AG04450 (cell line): Measurements from ENCODE around the gene TEPSIN. TPM values are rescaled to one million over a fixed set of nuclear protein-coding genes. Genes with fewer than 3 reads are reported as not detected.

Experiments
- CTCF ChIA-PET: fragments of 300-600, 350-600 bp; formaldehyde crosslinking; extraction: SDS; loops from one replicate; lab custom pipeline; 2022; ENCODE audit warnings: antibody characterized with exemption, inconsistent platforms; lab: Charles Lee
- POLR2A ChIA-PET: fragments of 350-600 bp; formaldehyde crosslinking; extraction: SDS; loops from one replicate; lab custom pipeline; 2021; ENCODE audit warnings: antibody characterized with exemption, inconsistent platforms; lab: Yijun Ruan, JAX
- DNase-seq: peaks from one replicate; pipeline ENCODE4 v3.0.0-alpha.2; 2011; ENCODE audit warnings: low read depth, low spot score
- H3K27ac ChIP-seq: one replicate; pipeline ENCODE4 v1.5.1; 2012; ENCODE audit warnings: low read depth, low read length, control low read depth
- H3K27me3 ChIP-seq: one replicate; pipeline ENCODE4 v1.6.0; 2012; ENCODE audit warnings: low read length; ENCODE audit not compliant: control insufficient read depth, insufficient read depth
- H3K4me3 ChIP-seq: 2 replicates; pipeline ENCODE4 v1.5.1; 2011; ENCODE audit warnings: mild to moderate bottlenecking, low read depth, low read length, control low read depth
- H3K9me3 ChIP-seq: 2 replicates; pipeline ENCODE4 v1.5.1; 2012; ENCODE audit warnings: low read length; ENCODE audit not compliant: control insufficient read depth, insufficient read depth
- polyA plus RNA-seq: library from polyadenylated mRNA; depleted of rRNA; stranded (reverse); fragments of >200 nt; gene quantifications from 2 replicates; pipeline ENCODE4 v1.2.3, GENCODE V29; 2011
- TF ChIP-seq, protein P1 (sequence below): IDR thresholded peaks from 2 replicates; pipeline ENCODE4 v1.5.1; 2011; ENCODE audit warnings: low read depth, low read length, control low read depth, inconsistent platforms

The TEPSIN gene
- polyA plus RNA-seq, 1 experiment = 7.5 TPM

DNA sequence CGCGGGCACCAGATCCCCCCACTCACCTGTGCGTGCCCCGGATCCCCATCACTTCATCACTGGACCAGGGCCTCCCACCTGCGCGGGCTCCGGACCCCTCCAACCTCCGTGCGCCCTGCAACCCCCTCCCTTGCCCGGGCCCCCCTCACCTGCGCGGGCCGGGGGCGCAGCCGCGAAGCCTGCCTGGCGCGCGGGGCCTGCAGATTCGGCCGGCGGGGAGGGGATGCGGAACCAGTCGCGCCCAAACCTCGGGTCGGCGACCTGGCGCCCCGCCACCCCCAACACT lies 16.3 kb downstream of the TEPSIN start:
- no peak for DNase-seq
- TF ChIP-seq, protein P1, sequence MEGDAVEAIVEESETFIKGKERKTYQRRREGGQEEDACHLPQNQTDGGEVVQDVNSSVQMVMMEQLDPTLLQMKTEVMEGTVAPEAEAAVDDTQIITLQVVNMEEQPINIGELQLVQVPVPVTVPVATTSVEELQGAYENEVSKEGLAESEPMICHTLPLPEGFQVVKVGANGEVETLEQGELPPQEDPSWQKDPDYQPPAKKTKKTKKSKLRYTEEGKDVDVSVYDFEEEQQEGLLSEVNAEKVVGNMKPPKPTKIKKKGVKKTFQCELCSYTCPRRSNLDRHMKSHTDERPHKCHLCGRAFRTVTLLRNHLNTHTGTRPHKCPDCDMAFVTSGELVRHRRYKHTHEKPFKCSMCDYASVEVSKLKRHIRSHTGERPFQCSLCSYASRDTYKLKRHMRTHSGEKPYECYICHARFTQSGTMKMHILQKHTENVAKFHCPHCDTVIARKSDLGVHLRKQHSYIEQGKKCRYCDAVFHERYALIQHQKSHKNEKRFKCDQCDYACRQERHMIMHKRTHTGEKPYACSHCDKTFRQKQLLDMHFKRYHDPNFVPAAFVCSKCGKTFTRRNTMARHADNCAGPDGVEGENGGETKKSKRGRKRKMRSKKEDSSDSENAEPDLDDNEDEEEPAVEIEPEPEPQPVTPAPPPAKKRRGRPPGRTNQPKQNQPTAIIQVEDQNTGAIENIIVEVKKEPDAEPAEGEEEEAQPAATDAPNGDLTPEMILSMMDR = no peak
- peak overlapping the region; percentile 76 for H3K4me3 ChIP-seq
- CTCF ChIA-PET = interaction anchor here (0.8 kb wide), 1 partner anchor 22 kb away, joined by 3 read pairs; no protein-coding TSS in a partner anchor
- no peaks in the 10 kb centered on the region for H3K27me3 ChIP-seq
- no peak overlapping the region for H3K27ac ChIP-seq
- peaks cover 4% of the 10 kb centered on the region for H3K9me3 ChIP-seq
- POLR2A ChIA-PET = interaction anchor here (1.0 to 1.2 kb wide), 2 partner anchors 16 to 289 kb away, joined by 4 to 17 read pairs; partner anchors contain the start of genes NDUFAF8 and TEPSIN

DNA sequence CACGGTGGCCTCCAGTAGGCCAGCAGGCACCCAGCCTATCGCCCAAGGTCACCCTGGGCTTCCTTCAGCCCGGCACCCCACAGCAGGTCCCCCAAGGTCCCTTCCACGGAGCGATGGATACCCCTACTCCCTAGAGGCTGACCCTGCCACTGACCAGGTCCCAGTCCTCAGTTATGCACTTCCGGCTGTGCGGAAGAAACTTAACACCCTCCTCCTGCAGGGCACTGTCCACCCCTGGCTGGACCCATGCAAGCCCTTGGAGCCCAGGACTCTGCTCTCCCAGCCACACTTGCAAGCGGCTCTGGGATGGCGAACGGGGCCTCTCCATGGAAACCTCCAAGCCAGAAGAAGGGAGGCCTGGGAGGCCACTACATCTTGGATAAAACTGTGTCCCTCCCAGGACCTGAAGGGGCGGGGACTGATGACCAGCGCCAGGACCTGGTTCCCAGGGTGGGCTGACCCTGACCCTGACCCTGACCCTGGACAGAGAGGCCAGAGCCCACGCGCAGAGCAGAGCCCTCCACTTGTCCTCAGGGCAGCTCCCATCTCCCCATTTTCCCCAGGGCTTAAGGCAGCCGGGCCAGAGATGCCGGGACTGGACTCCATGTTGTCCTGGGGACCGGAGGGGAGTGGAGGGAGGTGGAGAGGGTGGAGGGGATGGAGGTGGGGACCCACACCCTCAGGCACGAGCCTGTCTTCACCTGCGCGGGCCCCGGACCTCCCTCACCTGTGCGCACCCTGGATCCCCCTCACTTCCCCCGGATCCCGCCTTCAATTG lies 16.8 kb downstream of the TEPSIN start:
- CTCF ChIA-PET = interaction anchor here (1.2 kb wide), 1 partner anchor 22 kb away, joined by 3 read pairs; no protein-coding TSS in a partner anchor

DNA sequence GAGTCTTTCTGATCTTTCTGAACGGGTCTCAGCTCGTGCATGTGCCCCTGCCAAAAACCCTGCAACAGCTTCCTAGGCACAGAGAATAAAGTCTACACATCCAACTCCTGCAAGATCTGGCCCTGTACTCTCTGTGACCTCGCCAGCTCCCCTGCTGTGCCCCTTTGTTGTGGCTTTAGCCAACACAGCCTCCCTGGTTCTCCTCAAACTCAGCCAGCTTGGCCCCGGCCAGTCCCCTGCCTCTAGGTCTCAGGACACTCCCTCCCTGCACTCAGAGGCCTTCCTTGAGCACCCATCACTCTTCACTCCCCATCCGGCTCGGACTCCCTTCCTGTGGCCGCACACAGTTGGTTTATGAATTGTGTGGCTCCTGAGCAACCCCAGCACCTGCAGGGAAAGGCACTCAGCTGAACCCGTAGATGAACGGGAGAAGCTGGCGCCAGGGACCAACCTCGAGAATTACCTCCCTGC lies 17.4 kb downstream of the TEPSIN start:
- ChIA-PET POLR2A (no interaction called here), CTCF (interaction anchor here (0.7 to 1.2 kb wide), 2 partner anchors 21 to 912 kb away, joined by 3 to 7 read pairs; no protein-coding TSS in a partner anchor)
- Histone ChIP-seq H3K9me3 (no peaks in the 10 kb centered on the region; the same call in 1 of the 2 replicates), H3K27ac (no peak overlapping the region), H3K27me3 (no peaks in the 10 kb centered on the region), H3K4me3 (peak overlapping the region; percentile 76)
- TF ChIP-seq, protein P1 = no peak
- no peak for DNase-seq

More for the DNA sequence above, 16.8 kb downstream of the TEPSIN start:
- H3K9me3 ChIP-seq = peaks cover under 1% of the 10 kb centered on the region
- H3K4me3 ChIP-seq = peak overlapping the region; percentile 76
- POLR2A ChIA-PET = interaction anchor here (0.7 to 1.2 kb wide), 2 partner anchors 17 to 329 kb away, joined by 4 to 17 read pairs; partner anchors contain the start of genes NDUFAF8 and TEPSIN
- H3K27ac ChIP-seq = no peak overlapping the region
- H3K27me3 ChIP-seq = no peaks in the 10 kb centered on the region
- DNase-seq = no peak
- TF ChIP-seq, protein P1 = no peak

DNA sequence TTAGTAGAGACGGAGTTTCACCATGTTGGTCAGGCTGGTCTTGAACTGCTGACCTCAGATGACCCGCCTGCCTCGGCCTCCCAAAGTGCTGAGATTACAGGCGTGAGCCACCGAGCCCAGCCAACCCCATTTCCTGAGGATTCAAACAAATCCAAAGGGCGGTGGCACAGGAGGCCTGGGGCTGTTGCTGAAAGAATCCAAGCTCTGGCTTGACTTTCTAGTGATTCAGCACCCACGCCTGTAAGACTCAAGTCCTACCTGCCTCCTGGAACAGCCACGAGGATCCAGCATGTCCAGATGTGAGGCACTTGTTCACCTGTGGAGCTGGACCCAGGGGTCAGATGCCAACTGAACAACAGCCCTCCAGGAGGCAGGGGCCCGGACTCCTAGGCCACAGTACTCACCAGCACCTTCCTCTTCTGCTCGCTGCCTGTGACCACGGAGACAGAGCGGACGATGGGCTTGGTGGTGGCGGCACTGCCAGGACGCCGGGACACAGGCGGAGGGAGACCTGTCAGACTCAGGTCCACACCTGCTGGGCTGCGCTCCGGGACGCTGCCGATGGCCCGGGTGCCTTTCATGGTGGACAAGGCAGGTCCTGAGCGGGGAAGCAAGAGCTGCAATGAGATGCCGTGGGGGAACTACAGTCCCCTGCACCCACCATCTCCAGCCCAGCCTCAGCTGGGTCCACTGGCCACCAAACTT lies 19.2 kb downstream of the TEPSIN start:
- no peak for DNase-seq
- CTCF ChIA-PET = no interaction called here
- Histone ChIP-seq H3K27ac (no peak overlapping the region), H3K4me3 (no peak overlapping the region), H3K27me3 (no peaks in the 10 kb centered on the region), H3K9me3 (no peaks in the 10 kb centered on the region; the same call in 1 of the 2 replicates)
- POLR2A ChIA-PET = no interaction called here
- TF ChIP-seq, protein P1 = no peak
